ENCODE data around the gene ZNF541. TPM values are rescaled to one million over a fixed set of nuclear protein-coding genes. Genes with fewer than 3 reads are reported as not detected.

The ZNF541 gene
- total RNA-seq, 1 experiment from 2014 or later, result 0.15 TPM

DNA sequence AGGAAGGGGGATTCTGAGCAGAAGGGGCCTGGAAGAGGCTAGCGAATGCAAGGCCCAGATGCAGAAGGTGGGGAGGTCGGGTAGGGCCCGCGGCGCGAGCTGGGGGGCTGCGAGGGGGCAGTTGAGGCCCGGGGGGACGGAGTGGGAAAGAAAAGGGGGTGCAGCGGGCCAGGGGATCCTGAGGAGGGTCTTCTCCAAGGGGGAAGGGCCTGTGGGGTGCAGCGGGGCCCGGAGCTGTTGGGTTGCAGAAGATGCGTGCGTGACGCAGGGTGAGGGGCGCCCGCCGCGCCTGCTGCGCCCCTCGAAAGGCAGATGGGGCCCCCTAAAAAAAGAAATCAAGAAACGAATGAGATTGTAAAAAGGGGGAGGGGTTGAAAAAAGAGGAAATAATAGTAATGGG is 313 bp downstream of the ZNF541 start:
- H3K4me3 ChIP-seq (ENCODE audit: low read depth in 2 of 2, low read length in 2 of 2), result no peak overlapping the region
- ATAC-seq (no peak), DNase-seq (ENCODE audit: low read depth, low spot score) (no peak)
- intact Hi-C loops (cut with micrococcal nuclease; ENCODE audit: unreplicated experiment), result no loop called here
- no peaks in the 10 kb centered on the region for H3K9me3 ChIP-seq (ENCODE audit: control insufficient read depth, insufficient read depth, low read depth, low read length)
- H3K27me3 ChIP-seq (ENCODE audit: control insufficient read depth, insufficient read depth, low read length), result no peaks in the 10 kb centered on the region
- ChIA-PET CTCF (no interaction called here), POLR2A (interaction anchor here (0.6 kb wide), 1 partner anchor 29 kb away, joined by 3 read pairs; no protein-coding TSS in a partner anchor)
- H3K27ac ChIP-seq (ENCODE audit: low read length), result no peak overlapping the region
- BruUV-seq (replicated peaks), result no TSS peak
- no peaks in the 10 kb centered on the region for H3K36me3 ChIP-seq (ENCODE audit: control insufficient read depth, insufficient read depth, low read length)
- in situ Hi-C loops (cut with HindIII; ENCODE audit: low pct_unique_long_range_greater_than_20kb, low sequenced_read_pairs), result no loop called here
- TF ChIP-seq, protein P1, sequence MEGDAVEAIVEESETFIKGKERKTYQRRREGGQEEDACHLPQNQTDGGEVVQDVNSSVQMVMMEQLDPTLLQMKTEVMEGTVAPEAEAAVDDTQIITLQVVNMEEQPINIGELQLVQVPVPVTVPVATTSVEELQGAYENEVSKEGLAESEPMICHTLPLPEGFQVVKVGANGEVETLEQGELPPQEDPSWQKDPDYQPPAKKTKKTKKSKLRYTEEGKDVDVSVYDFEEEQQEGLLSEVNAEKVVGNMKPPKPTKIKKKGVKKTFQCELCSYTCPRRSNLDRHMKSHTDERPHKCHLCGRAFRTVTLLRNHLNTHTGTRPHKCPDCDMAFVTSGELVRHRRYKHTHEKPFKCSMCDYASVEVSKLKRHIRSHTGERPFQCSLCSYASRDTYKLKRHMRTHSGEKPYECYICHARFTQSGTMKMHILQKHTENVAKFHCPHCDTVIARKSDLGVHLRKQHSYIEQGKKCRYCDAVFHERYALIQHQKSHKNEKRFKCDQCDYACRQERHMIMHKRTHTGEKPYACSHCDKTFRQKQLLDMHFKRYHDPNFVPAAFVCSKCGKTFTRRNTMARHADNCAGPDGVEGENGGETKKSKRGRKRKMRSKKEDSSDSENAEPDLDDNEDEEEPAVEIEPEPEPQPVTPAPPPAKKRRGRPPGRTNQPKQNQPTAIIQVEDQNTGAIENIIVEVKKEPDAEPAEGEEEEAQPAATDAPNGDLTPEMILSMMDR (IDR thresholded peaks at IDR 0.05), result no peak
- TF ChIP-seq, protein P2, sequence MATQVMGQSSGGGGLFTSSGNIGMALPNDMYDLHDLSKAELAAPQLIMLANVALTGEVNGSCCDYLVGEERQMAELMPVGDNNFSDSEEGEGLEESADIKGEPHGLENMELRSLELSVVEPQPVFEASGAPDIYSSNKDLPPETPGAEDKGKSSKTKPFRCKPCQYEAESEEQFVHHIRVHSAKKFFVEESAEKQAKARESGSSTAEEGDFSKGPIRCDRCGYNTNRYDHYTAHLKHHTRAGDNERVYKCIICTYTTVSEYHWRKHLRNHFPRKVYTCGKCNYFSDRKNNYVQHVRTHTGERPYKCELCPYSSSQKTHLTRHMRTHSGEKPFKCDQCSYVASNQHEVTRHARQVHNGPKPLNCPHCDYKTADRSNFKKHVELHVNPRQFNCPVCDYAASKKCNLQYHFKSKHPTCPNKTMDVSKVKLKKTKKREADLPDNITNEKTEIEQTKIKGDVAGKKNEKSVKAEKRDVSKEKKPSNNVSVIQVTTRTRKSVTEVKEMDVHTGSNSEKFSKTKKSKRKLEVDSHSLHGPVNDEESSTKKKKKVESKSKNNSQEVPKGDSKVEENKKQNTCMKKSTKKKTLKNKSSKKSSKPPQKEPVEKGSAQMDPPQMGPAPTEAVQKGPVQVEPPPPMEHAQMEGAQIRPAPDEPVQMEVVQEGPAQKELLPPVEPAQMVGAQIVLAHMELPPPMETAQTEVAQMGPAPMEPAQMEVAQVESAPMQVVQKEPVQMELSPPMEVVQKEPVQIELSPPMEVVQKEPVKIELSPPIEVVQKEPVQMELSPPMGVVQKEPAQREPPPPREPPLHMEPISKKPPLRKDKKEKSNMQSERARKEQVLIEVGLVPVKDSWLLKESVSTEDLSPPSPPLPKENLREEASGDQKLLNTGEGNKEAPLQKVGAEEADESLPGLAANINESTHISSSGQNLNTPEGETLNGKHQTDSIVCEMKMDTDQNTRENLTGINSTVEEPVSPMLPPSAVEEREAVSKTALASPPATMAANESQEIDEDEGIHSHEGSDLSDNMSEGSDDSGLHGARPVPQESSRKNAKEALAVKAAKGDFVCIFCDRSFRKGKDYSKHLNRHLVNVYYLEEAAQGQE (IDR thresholded peaks at IDR 0.05; ENCODE audit: insufficient read depth in 1 of 2, low read depth in 2 of 2, low read length in 1 of 2), result no peak
- TF ChIP-seq SIN3A (IDR thresholded peaks at IDR 0.05; ENCODE audit: borderline replicate concordance, insufficient read depth, low read depth, low read length), result no peak
- TF ChIP-seq TCF7L2 (IDR thresholded peaks at IDR 0.05; ENCODE audit: low read depth, low read length), result no peak
- no peak for TF ChIP-seq POLR2AphosphoS5 (IDR thresholded peaks at IDR 0.05; ENCODE audit: low read depth, low read length)
- H3K4me1 ChIP-seq (ENCODE audit: control insufficient read depth, insufficient read depth, low read length), result no peaks in the 10 kb centered on the region

DNA sequence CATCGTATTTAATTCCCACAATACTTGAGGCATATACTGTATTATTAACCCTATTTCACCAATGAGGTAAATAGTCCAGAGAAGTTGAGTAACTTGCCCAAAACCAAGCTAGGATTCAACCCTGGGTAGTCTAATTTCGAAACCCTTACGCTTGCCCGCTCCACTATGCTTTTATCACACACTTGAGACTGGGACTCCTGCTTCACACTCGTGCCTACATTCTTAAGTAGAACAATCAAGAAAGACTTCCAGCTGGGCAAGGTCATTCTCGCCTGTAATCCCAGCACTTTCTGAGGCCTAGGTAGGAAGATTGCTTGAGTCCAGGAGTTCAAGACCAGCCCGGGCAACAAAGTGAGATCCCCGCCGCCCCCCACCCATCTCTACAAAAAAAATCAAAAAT is 3.6 kb downstream of the ZNF541 start:
- no TSS peak for BruUV-seq (replicated peaks)
- no peaks in the 10 kb centered on the region for H3K4me1 ChIP-seq (ENCODE audit: control insufficient read depth, insufficient read depth, low read length)
- no peaks in the 10 kb centered on the region for H3K9me3 ChIP-seq (ENCODE audit: control insufficient read depth, insufficient read depth, low read depth, low read length)
- no peaks in the 10 kb centered on the region for H3K27me3 ChIP-seq (ENCODE audit: control insufficient read depth, insufficient read depth, low read length)
- H3K4me3 ChIP-seq (ENCODE audit: low read depth in 2 of 2, low read length in 2 of 2), result no peak overlapping the region
- ATAC-seq (no peak), DNase-seq (ENCODE audit: low read depth, low spot score) (no peak)
- ChIA-PET CTCF (no interaction called here), POLR2A (no interaction called here)
- no peak overlapping the region for H3K27ac ChIP-seq (ENCODE audit: low read length)
- TF ChIP-seq SIN3A (IDR thresholded peaks at IDR 0.05; ENCODE audit: borderline replicate concordance, insufficient read depth, low read depth, low read length) (no peak), POLR2AphosphoS5 (IDR thresholded peaks at IDR 0.05; ENCODE audit: low read depth, low read length) (no peak)
- TF ChIP-seq, protein P1 (IDR thresholded peaks at IDR 0.05), result no peak
- intact Hi-C loops (cut with micrococcal nuclease; ENCODE audit: unreplicated experiment), result no loop called here
- in situ Hi-C loops (cut with HindIII; ENCODE audit: low pct_unique_long_range_greater_than_20kb, low sequenced_read_pairs), result no loop called here
- H3K36me3 ChIP-seq (ENCODE audit: control insufficient read depth, insufficient read depth, low read length), result no peaks in the 10 kb centered on the region

Measured in Panc1 (cell line).